BLaER1 (cell line): ENCODE data around the gene ZNF669.

Experiments used
- H3K27ac ChIP-seq: shearing (Covaris generic); formaldehyde crosslinking; 2 replicates; pipeline ENCODE4 v1.8.1; 2022
- H3K27me3 ChIP-seq: shearing (Covaris generic); formaldehyde crosslinking; 2 replicates; pipeline ENCODE4 v1.8.1; 2022
- H3K36me3 ChIP-seq: shearing (Covaris generic); formaldehyde crosslinking; 2 replicates; pipeline ENCODE4 v1.8.1; 2022
- H3K4me1 ChIP-seq: shearing (Covaris generic); formaldehyde crosslinking; 2 replicates; pipeline ENCODE4 v1.8.1; 2022
- H3K4me2 ChIP-seq: shearing (Covaris generic); formaldehyde crosslinking; 2 replicates; pipeline ENCODE4 v1.8.1; 2022
- H3K4me3 ChIP-seq: shearing (Covaris generic); formaldehyde crosslinking; 2 replicates; pipeline ENCODE4 v1.8.1; 2022
- H3K9ac ChIP-seq: shearing (Covaris generic); formaldehyde crosslinking; 2 replicates; pipeline ENCODE4 v1.8.1; 2022
- H3K9me3 ChIP-seq: shearing (Covaris generic); formaldehyde crosslinking; 2 replicates; pipeline ENCODE4 v1.8.1; 2022
- H4K20me1 ChIP-seq: shearing (Covaris generic); formaldehyde crosslinking; 2 replicates; pipeline ENCODE4 v1.8.1; 2022
- Cebpa-rat ChIP-seq: shearing (Covaris generic); IDR thresholded peaks from 2 replicates; pipeline ENCODE4 v1.8.1; 2022

ZNF669 gene

GRCh38 chr1:247096544-247096943, 7.6 kb downstream of the ZNF669 start:
- H3K4me3 ChIP-seq, result no peak overlapping the region; the same call in 1 of the 2 replicates
- H3K9ac ChIP-seq, result no peak overlapping the region
- peaks cover 9% of the 10 kb centered on the region for H3K4me1 ChIP-seq
- peaks cover 21% of the 10 kb centered on the region; the same call in 1 of the 2 replicates for H4K20me1 ChIP-seq
- H3K4me2 ChIP-seq, result 0 out of 2 replicates have a peak overlapping the region, but pooled peaks have one; percentile 9
- H3K36me3 ChIP-seq, result peaks cover 75% of the 10 kb centered on the region
- TF ChIP-seq Cebpa-rat, result no peak
- H3K27me3 ChIP-seq, result no peaks in the 10 kb centered on the region
- peaks cover 82% of the 10 kb centered on the region for H3K9me3 ChIP-seq
- H3K27ac ChIP-seq, result no peak overlapping the region

GRCh38 chr1:247096112-247096511, 8.0 kb downstream of the ZNF669 start:
- Histone ChIP-seq H3K36me3 (peaks cover 71% of the 10 kb centered on the region), H3K4me2 (no peak overlapping the region), H3K4me3 (no peak overlapping the region), H4K20me1 (peaks cover 21% of the 10 kb centered on the region; the same call in 1 of the 2 replicates), H3K4me1 (peaks cover 9% of the 10 kb centered on the region), H3K27ac (no peak overlapping the region), H3K9me3 (peaks cover 78% of the 10 kb centered on the region), H3K9ac (no peak overlapping the region), H3K27me3 (no peaks in the 10 kb centered on the region)
- no peak for TF ChIP-seq Cebpa-rat

GRCh38 chr1:247090455-247090854, 13.7 kb downstream of the ZNF669 start:
- Histone ChIP-seq H4K20me1 (0 out of 2 replicates have a peak, but pooled peaks cover under 1% of the 10 kb centered on the region), H3K27me3 (no peaks in the 10 kb centered on the region), H3K9me3 (peaks cover 23% of the 10 kb centered on the region), H3K4me2 (no peak overlapping the region), H3K27ac (no peak overlapping the region), H3K36me3 (peaks cover 14% of the 10 kb centered on the region), H3K4me1 (no peaks in the 10 kb centered on the region), H3K9ac (no peak overlapping the region), H3K4me3 (no peak overlapping the region)
- no peak for TF ChIP-seq Cebpa-rat

GRCh38 chr1:247089616-247090375, 14.4 kb downstream of the ZNF669 start:
- H3K4me2 ChIP-seq, result no peak overlapping the region
- peaks cover 10% of the 10 kb centered on the region for H3K36me3 ChIP-seq
- no peak overlapping the region for H3K9ac ChIP-seq
- no peaks in the 10 kb centered on the region for H3K27me3 ChIP-seq
- no peak for TF ChIP-seq Cebpa-rat
- no peak overlapping the region for H3K27ac ChIP-seq
- peaks cover 24% of the 10 kb centered on the region for H3K9me3 ChIP-seq
- no peaks in the 10 kb centered on the region for H3K4me1 ChIP-seq
- no peaks in the 10 kb centered on the region for H4K20me1 ChIP-seq
- no peak overlapping the region for H3K4me3 ChIP-seq

- no peak overlapping the region for H3K4me2 ChIP-seq
These were observed 15.2 kb downstream of the ZNF669 start for GRCh38 chr1:247088967-247089366.

GRCh38 chr1:247087256-247087655, 16.9 kb downstream of the ZNF669 start:
- H4K20me1 ChIP-seq, result no peaks in the 10 kb centered on the region
- peaks cover 31% of the 10 kb centered on the region for H3K9me3 ChIP-seq
- H3K9ac ChIP-seq, result no peak overlapping the region
- no peak overlapping the region for H3K4me2 ChIP-seq
- TF ChIP-seq Cebpa-rat, result no peak
- H3K4me3 ChIP-seq, result no peak overlapping the region
- no peaks in the 10 kb centered on the region for H3K4me1 ChIP-seq
- H3K36me3 ChIP-seq, result no peaks in the 10 kb centered on the region
- no peaks in the 10 kb centered on the region for H3K27me3 ChIP-seq
- H3K27ac ChIP-seq, result no peak overlapping the region

More at GRCh38 chr1:247088967-247089366, 15.2 kb downstream of the ZNF669 start:
- Histone ChIP-seq H3K4me3 (no peak overlapping the region), H3K9ac (no peak overlapping the region), H3K4me1 (no peaks in the 10 kb centered on the region), H4K20me1 (no peaks in the 10 kb centered on the region), H3K27me3 (no peaks in the 10 kb centered on the region), H3K36me3 (peaks cover 4% of the 10 kb centered on the region; the same call in 1 of the 2 replicates), H3K27ac (no peak overlapping the region), H3K9me3 (peaks cover 21% of the 10 kb centered on the region)
- TF ChIP-seq Cebpa-rat, result no peak

- TF ChIP-seq Cebpa-rat, result no peak
- peaks cover 4% of the 10 kb centered on the region for H3K4me1 ChIP-seq
These were observed 18.8 kb downstream of the ZNF669 start for GRCh38 chr1:247085310-247085709.

GRCh38 chr1:247084771-247085170, 19.4 kb downstream of the ZNF669 start:
- no peak for TF ChIP-seq Cebpa-rat

More at GRCh38 chr1:247085310-247085709, 18.8 kb downstream of the ZNF669 start:
- peaks cover 39% of the 10 kb centered on the region for H3K9me3 ChIP-seq
- H3K4me2 ChIP-seq, result no peak overlapping the region
- H3K27me3 ChIP-seq, result no peaks in the 10 kb centered on the region
- no peaks in the 10 kb centered on the region for H4K20me1 ChIP-seq
- H3K27ac ChIP-seq, result no peak overlapping the region
- H3K9ac ChIP-seq, result no peak overlapping the region
- no peaks in the 10 kb centered on the region for H3K36me3 ChIP-seq
- no peak overlapping the region for H3K4me3 ChIP-seq

GRCh38 chr1:247079141-247079874, 24.8 kb downstream of the ZNF669 start:
- Histone ChIP-seq H3K36me3 (peaks cover 29% of the 10 kb centered on the region), H4K20me1 (peaks cover 7% of the 10 kb centered on the region; the same call in 1 of the 2 replicates), H3K4me3 (peak overlapping the region; percentile 93), H3K9ac (peak overlapping the region; percentile 96), H3K9me3 (peaks cover 58% of the 10 kb centered on the region), H3K4me1 (peaks cover 34% of the 10 kb centered on the region), H3K27ac (peak overlapping the region; percentile 96), H3K4me2 (peak overlapping the region; percentile 79), H3K27me3 (no peaks in the 10 kb centered on the region)
- TF ChIP-seq Cebpa-rat, result no peak

More at GRCh38 chr1:247084771-247085170, 19.4 kb downstream of the ZNF669 start:
- Histone ChIP-seq H3K27ac (no peak overlapping the region), H3K9ac (no peak overlapping the region), H4K20me1 (no peaks in the 10 kb centered on the region), H3K4me3 (no peak overlapping the region), H3K9me3 (peaks cover 42% of the 10 kb centered on the region), H3K4me1 (peaks cover 10% of the 10 kb centered on the region), H3K36me3 (no peaks in the 10 kb centered on the region), H3K4me2 (no peak overlapping the region), H3K27me3 (no peaks in the 10 kb centered on the region)
